HepG2 (cell line): ENCODE results near the gene TNFRSF6B. TPM values are rescaled to one million over a fixed set of nuclear protein-coding genes. Genes with fewer than 3 reads are reported as not detected.
A peak's percentile ranks its signal among the peaks of the same experiment; 100 is the strongest.

Experiments used
- AGO1 ChIP-seq: fragments of 200-400 bp; formaldehyde crosslinking; IDR thresholded peaks from 2 replicates; pipeline ENCODE4 v1.6.1; 2017; ENCODE audit warnings: mild to moderate bottlenecking, low read depth, low read length, moderate library complexity; ENCODE audit not compliant: poor library complexity, severe bottlenecking
- AGO2 ChIP-seq: fragments of 200-400 bp; formaldehyde crosslinking; optimal IDR thresholded peaks from 2 replicates; pipeline ENCODE3; 2017; ENCODE audit warnings: mild to moderate bottlenecking, low read depth, low read length, moderate library complexity
- AKAP8 ChIP-seq: sonication (generic); formaldehyde crosslinking; IDR thresholded peaks from 2 replicates; pipeline ENCODE4 v1.5.1; 2020; ENCODE audit warnings: mild to moderate bottlenecking, missing genetic modification reagents
- ARID2 ChIP-seq: sonication (generic); formaldehyde crosslinking; IDR thresholded peaks from 2 replicates; pipeline ENCODE4 v1.8.1; 2022; ENCODE audit warnings: mild to moderate bottlenecking, missing genetic modification reagents, borderline replicate concordance
- CREBL2 ChIP-seq: sonication (generic); formaldehyde crosslinking; IDR thresholded peaks from 2 replicates; pipeline ENCODE4 v1.8.1; 2023; ENCODE audit warnings: missing genetic modification reagents, mild to moderate bottlenecking, borderline replicate concordance
- FOSL1 ChIP-seq: sonication (generic); formaldehyde crosslinking; IDR thresholded peaks from 2 replicates; pipeline ENCODE4 v1.9.0; 2021; ENCODE audit warnings: missing genetic modification reagents, borderline replicate concordance
- HOXD1 ChIP-seq: sonication (generic); formaldehyde crosslinking; IDR thresholded peaks from 2 replicates; pipeline ENCODE4 v1.5.0; 2020; ENCODE audit warnings: missing genetic modification reagents
- MYC ChIP-seq: sonication (generic); formaldehyde crosslinking; IDR thresholded peaks from 2 replicates; pipeline ENCODE4 v1.9.0; 2021; ENCODE audit warnings: missing genetic modification reagents, borderline replicate concordance
- NONO ChIP-seq, 2 experiments: fragments of 450-650 bp in 1 of 2; sonication (generic) in 1 of 2; formaldehyde crosslinking in 1 of 2; IDR thresholded peaks in 1 of 2; conservative IDR thresholded peaks in 1 of 2; 2 replicates each; pipeline versions ENCODE4 v1.6.1 to v1.8.0; 2017 to 2022; ENCODE audit warnings: mild to moderate bottlenecking in 1 of 2, missing genetic modification reagents in 1 of 2, moderate library complexity in 1 of 2
- POLR2A ChIP-seq, 2 experiments: IDR thresholded peaks; 2 replicates each; pipeline ENCODE4 v1.6.1; 2011; ENCODE audit warnings: low read depth in 2 of 2, low read length in 2 of 2, mild to moderate bottlenecking in 1 of 2, moderate library complexity in 1 of 2; ENCODE audit not compliant: insufficient read depth in 1 of 2
- RBFOX2 ChIP-seq: fragments of 200-400 bp; formaldehyde crosslinking; IDR thresholded peaks from 2 replicates; pipeline ENCODE4 v1.6.1; 2017; ENCODE audit warnings: low read depth, mild to moderate bottlenecking, low read length
- RBM22 ChIP-seq: fragments of 200-400 bp; formaldehyde crosslinking; optimal IDR thresholded peaks from 2 replicates; pipeline ENCODE3; 2017; ENCODE audit warnings: mild to moderate bottlenecking, low read length, moderate library complexity
- ZNF512B ChIP-seq: sonication (generic); formaldehyde crosslinking; IDR thresholded peaks from 2 replicates; pipeline ENCODE4 v1.5.1; 2020; ENCODE audit warnings: missing genetic modification reagents, mild to moderate bottlenecking, borderline replicate concordance
- ZNF616 ChIP-seq: sonication (generic); formaldehyde crosslinking; IDR thresholded peaks from 2 replicates; pipeline ENCODE4 v1.5.0; 2020; ENCODE audit warnings: low read depth, mild to moderate bottlenecking, missing genetic modification reagents
- ZUFSP ChIP-seq: sonication (generic); formaldehyde crosslinking; IDR thresholded peaks from 2 replicates; pipeline ENCODE4 v1.9.0; 2021; ENCODE audit warnings: missing genetic modification reagents, mild to moderate bottlenecking, borderline replicate concordance
- polyA plus RNA-seq, 8 experiments: library from polyadenylated mRNA; depleted of rRNA in 3 of 8; stranded (reverse) in 7 of 8; unstranded in 1 of 8; fragments of >200 nt; fragmentation: Illumina TruSeq in 4 of 8; extraction: Trizol in 4 of 8; gene quantifications; 2 replicates each; pipeline versions ENCODE4 v1.2.1 to v1.2.3, GENCODE V29; 2011 to 2016; ENCODE audit warnings: low read depth in 4 of 8, missing spikeins in 1 of 8, mixed read lengths in 1 of 8; ENCODE audit not compliant: insufficient read depth in 1 of 8
- total RNA-seq, 5 experiments: library from RNA; depleted of rRNA; stranded (reverse); fragments of >200 nt; fragmentation: Illumina TruSeq; extraction: Trizol; gene quantifications; 2 replicates each; pipeline ENCODE4 v1.2.3, GENCODE V29; 2016; ENCODE audit warnings: low read depth in 1 of 5
- TF ChIP-seq, protein P1 (sequence below), 2 experiments: fragments of 450-650 bp in 1 of 2; sonication (generic) in 1 of 2; formaldehyde crosslinking; IDR thresholded peaks; 2 replicates each; pipeline versions ENCODE4 v1.5.0 to v1.8.0; 2020 to 2022; ENCODE audit warnings: mild to moderate bottlenecking in 1 of 2, missing genetic modification reagents in 1 of 2
- TF ChIP-seq, protein P2 (sequence below): sonication (generic); formaldehyde crosslinking; IDR thresholded peaks from 2 replicates; pipeline ENCODE4 v1.4.0; 2020; ENCODE audit warnings: missing genetic modification reagents
- TF ChIP-seq, protein P3 (sequence below): sonication (generic); formaldehyde crosslinking; conservative IDR thresholded peaks from 2 replicates; pipeline ENCODE4 v1.8.1; 2023; ENCODE audit warnings: missing genetic modification reagents

The TNFRSF6B gene
- total and polyA plus RNA-seq, 2 of the 13 experiments (the other 11 are each of a cell fraction or from before 2014, with no cell fraction given), result 0.24 TPM; not detected in 1

GRCh38 chr20:63697868-63698545 is 1.6 kb downstream of the TNFRSF6B start (continued):
- TF ChIP-seq, protein P1, sequence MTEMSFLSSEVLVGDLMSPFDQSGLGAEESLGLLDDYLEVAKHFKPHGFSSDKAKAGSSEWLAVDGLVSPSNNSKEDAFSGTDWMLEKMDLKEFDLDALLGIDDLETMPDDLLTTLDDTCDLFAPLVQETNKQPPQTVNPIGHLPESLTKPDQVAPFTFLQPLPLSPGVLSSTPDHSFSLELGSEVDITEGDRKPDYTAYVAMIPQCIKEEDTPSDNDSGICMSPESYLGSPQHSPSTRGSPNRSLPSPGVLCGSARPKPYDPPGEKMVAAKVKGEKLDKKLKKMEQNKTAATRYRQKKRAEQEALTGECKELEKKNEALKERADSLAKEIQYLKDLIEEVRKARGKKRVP (CRISPR knock-in tag; IDR thresholded peaks at IDR 0.05), result 0 out of 4 replicates have a peak, but pooled peaks of 1 of the 2 experiments have one; percentile 13
- TF ChIP-seq MYC, result 0 out of 2 replicates have a peak, but pooled peaks have one; percentile 20
- TF ChIP-seq FOSL1 (CRISPR knock-in tag), result 0 out of 2 replicates have a peak, but pooled peaks have one; percentile 2
- TF ChIP-seq ZUFSP, result no peak
- no peak for TF ChIP-seq CREBL2 (CRISPR knock-in tag)
- TF ChIP-seq AGO2, result peak; percentile 99
- TF ChIP-seq NONO (IDR thresholded peaks at IDR 0.05), result no peak
- peak; percentile 41; the same call in 1 of the 2 replicates for TF ChIP-seq NONO (CRISPR knock-in tag; conservative IDR thresholded peaks at IDR 0.05)
- no peak for TF ChIP-seq ZNF616 (CRISPR knock-in tag)
- TF ChIP-seq, protein P2, sequence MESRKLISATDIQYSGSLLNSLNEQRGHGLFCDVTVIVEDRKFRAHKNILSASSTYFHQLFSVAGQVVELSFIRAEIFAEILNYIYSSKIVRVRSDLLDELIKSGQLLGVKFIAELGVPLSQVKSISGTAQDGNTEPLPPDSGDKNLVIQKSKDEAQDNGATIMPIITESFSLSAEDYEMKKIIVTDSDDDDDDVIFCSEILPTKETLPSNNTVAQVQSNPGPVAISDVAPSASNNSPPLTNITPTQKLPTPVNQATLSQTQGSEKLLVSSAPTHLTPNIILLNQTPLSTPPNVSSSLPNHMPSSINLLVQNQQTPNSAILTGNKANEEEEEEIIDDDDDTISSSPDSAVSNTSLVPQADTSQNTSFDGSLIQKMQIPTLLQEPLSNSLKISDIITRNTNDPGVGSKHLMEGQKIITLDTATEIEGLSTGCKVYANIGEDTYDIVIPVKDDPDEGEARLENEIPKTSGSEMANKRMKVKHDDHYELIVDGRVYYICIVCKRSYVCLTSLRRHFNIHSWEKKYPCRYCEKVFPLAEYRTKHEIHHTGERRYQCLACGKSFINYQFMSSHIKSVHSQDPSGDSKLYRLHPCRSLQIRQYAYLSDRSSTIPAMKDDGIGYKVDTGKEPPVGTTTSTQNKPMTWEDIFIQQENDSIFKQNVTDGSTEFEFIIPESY, result no peak
- TF ChIP-seq, protein P3, sequence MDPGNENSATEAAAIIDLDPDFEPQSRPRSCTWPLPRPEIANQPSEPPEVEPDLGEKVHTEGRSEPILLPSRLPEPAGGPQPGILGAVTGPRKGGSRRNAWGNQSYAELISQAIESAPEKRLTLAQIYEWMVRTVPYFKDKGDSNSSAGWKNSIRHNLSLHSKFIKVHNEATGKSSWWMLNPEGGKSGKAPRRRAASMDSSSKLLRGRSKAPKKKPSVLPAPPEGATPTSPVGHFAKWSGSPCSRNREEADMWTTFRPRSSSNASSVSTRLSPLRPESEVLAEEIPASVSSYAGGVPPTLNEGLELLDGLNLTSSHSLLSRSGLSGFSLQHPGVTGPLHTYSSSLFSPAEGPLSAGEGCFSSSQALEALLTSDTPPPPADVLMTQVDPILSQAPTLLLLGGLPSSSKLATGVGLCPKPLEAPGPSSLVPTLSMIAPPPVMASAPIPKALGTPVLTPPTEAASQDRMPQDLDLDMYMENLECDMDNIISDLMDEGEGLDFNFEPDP (CRISPR knock-in tag), result 0 out of 2 replicates have a peak, but pooled peaks have one; percentile 78
- TF ChIP-seq ARID2 (CRISPR knock-in tag), result no peak
- peak; percentile 96 for TF ChIP-seq AGO1
- TF ChIP-seq AKAP8 (CRISPR knock-in tag), result peak; percentile 13; the same call in 1 of the 2 replicates
- TF ChIP-seq ZNF512B (CRISPR knock-in tag), result 0 out of 2 replicates have a peak, but pooled peaks have one; percentile 47
- peak in 1 of 2 experiments; percentile 40; a peak in 2 of 4 replicates for TF ChIP-seq POLR2A (IDR thresholded peaks at IDR 0.05; ENCODE audit: insufficient read depth in 1 of 2, low read depth in 2 of 2, low read length in 2 of 2)
- no peak for TF ChIP-seq HOXD1
- peak; percentile 67 for TF ChIP-seq RBFOX2
- TF ChIP-seq RBM22, result peak; percentile 18
